Osteocyte (in vitro differentiated cells): ENCODE data around the gene GFY. TPM values are rescaled to one million over a fixed set of nuclear protein-coding genes. Genes with fewer than 3 reads are reported as not detected.
"Not testable (repeated sequence)": the region's sequence is repeated elsewhere in the genome, so short reads cannot be mapped to it uniquely, and the experiment has no call there.

Source experiments
- DNase-seq: peaks from one replicate; pipeline ENCODE4 v3.0.0; 2021; ENCODE audit warnings: mixed read lengths; ENCODE audit not compliant: unreplicated experiment; ENCODE audit errors: extremely low spot score
- H3K27ac Mint-ChIP-seq: one replicate; pipeline ENCODE4 v1.8.0; 2021; ENCODE audit warnings: mild to moderate bottlenecking, mixed read lengths; ENCODE audit not compliant: unreplicated experiment
- H3K27me3 Mint-ChIP-seq: one replicate; pipeline ENCODE4 v1.8.0; 2021; ENCODE audit warnings: mixed read lengths; ENCODE audit not compliant: unreplicated experiment
- H3K36me3 Mint-ChIP-seq: one replicate; pipeline ENCODE4 v1.8.0; 2021; ENCODE audit warnings: mixed read lengths; ENCODE audit not compliant: unreplicated experiment
- H3K4me1 Mint-ChIP-seq: one replicate; pipeline ENCODE4 v1.8.0; 2021; ENCODE audit warnings: mixed read lengths; ENCODE audit not compliant: unreplicated experiment
- H3K4me3 Mint-ChIP-seq: one replicate; pipeline ENCODE4 v1.8.0; 2021; ENCODE audit warnings: mild to moderate bottlenecking, moderate library complexity, mixed read lengths; ENCODE audit not compliant: unreplicated experiment
- H3K9me3 Mint-ChIP-seq: one replicate; pipeline ENCODE4 v1.8.0; 2021; ENCODE audit warnings: mixed read lengths; ENCODE audit not compliant: unreplicated experiment
- total RNA-seq: library from RNA; stranded (reverse); gene quantifications from 2 replicates; pipeline ENCODE4 v1.2.1, GENCODE V29; 2021
- TF ChIP-seq, protein P1 (sequence below): fragments of 200-600 bp; sonication (generic); IDR thresholded peaks from 2 replicates; pipeline ENCODE4 v1.5.0; 2021; ENCODE audit warnings: antibody characterized with exemption, mild to moderate bottlenecking, moderate library complexity

Gene GFY
- total RNA-seq, 1 donor from 2014 or later = not detected

DNA sequence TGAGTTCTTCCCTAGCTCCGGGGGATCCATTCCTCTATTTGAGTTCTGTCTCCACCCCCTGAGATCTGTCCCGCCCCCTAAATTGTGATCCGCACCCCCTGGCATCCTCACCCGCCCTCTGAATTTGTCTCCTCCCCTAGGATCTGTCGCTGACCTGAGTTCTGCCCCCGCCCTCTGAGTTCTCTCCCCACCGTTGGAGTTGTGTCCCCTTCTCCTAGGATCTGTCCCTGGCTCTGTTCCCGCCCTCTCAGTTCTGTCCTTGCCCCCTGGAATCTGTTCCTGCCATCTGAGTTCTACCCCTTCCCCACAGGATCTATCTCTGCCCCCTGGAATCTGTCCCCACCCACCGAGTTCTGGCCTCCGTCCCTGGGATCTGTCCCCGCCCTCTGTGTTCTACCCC, 17.2 kb downstream of the GFY start:
- DNase-seq = no peak

DNA sequence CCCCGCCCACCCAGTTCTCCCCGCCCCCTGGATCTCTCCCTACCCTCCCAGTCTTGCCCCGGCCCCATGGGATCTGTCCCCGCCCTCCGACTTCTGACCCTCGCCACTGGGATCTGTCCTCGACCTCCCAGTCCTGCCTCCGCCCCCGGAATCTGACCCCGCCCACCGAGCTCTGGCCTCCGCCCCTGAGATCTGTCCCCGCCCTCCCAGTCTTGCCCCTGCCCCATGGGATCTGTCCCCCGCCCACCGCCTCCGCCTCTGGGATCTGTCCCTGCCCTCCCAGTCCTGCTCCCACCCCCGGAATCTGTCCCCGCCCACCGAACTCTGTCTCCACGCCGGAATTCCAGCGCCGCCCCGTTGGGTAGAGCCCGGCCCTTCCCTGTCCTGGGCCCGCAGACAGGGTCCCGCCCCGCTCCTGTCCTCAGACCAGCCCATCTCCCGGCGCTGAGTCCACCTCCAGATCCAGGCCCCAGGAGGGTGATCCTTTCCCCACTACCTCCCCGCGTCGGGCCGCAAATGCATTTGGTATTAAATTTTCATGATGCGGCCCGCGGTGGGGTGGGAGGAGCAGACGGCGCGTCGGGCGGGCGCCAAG, 17.7 kb downstream of the GFY start:
- TF ChIP-seq, protein P1, sequence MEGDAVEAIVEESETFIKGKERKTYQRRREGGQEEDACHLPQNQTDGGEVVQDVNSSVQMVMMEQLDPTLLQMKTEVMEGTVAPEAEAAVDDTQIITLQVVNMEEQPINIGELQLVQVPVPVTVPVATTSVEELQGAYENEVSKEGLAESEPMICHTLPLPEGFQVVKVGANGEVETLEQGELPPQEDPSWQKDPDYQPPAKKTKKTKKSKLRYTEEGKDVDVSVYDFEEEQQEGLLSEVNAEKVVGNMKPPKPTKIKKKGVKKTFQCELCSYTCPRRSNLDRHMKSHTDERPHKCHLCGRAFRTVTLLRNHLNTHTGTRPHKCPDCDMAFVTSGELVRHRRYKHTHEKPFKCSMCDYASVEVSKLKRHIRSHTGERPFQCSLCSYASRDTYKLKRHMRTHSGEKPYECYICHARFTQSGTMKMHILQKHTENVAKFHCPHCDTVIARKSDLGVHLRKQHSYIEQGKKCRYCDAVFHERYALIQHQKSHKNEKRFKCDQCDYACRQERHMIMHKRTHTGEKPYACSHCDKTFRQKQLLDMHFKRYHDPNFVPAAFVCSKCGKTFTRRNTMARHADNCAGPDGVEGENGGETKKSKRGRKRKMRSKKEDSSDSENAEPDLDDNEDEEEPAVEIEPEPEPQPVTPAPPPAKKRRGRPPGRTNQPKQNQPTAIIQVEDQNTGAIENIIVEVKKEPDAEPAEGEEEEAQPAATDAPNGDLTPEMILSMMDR = no peak
- H3K4me3 Mint-ChIP-seq = peak overlapping the region; percentile 77
- peaks cover 23% of the 10 kb centered on the region for H3K4me1 Mint-ChIP-seq
- DNase-seq = peak; percentile 94
- peaks cover 46% of the 10 kb centered on the region for H3K27me3 Mint-ChIP-seq
- peaks cover 4% of the 10 kb centered on the region for H3K36me3 Mint-ChIP-seq
- no peaks in the 10 kb centered on the region for H3K9me3 Mint-ChIP-seq
- peak overlapping the region; percentile 73 for H3K27ac Mint-ChIP-seq

More for the DNA sequence above, 17.2 kb downstream of the GFY start:
- peaks cover 23% of the 10 kb centered on the region for H3K4me1 Mint-ChIP-seq
- H3K9me3 Mint-ChIP-seq = no peaks in the 10 kb centered on the region
- peaks cover 4% of the 10 kb centered on the region for H3K36me3 Mint-ChIP-seq
- H3K4me3 Mint-ChIP-seq = peak overlapping the region; percentile 77
- no peak overlapping the region for H3K27ac Mint-ChIP-seq
- peaks cover 52% of the 10 kb centered on the region for H3K27me3 Mint-ChIP-seq
- TF ChIP-seq, protein P1 = no peak

- H3K27me3 Mint-ChIP-seq = peaks cover 40% of the 10 kb centered on the region
- H3K9me3 Mint-ChIP-seq = no peaks in the 10 kb centered on the region
- H3K27ac Mint-ChIP-seq = peak overlapping the region; percentile 73
- TF ChIP-seq, protein P1 = peak; percentile 86
- H3K36me3 Mint-ChIP-seq = peaks cover 6% of the 10 kb centered on the region
- H3K4me1 Mint-ChIP-seq = peaks cover 23% of the 10 kb centered on the region
- peak; percentile 97 for DNase-seq
- peak overlapping the region; percentile 77 for H3K4me3 Mint-ChIP-seq
Measured at GRCh38 chr19:49443366-49444099, 18.3 kb downstream of the GFY start.

DNA sequence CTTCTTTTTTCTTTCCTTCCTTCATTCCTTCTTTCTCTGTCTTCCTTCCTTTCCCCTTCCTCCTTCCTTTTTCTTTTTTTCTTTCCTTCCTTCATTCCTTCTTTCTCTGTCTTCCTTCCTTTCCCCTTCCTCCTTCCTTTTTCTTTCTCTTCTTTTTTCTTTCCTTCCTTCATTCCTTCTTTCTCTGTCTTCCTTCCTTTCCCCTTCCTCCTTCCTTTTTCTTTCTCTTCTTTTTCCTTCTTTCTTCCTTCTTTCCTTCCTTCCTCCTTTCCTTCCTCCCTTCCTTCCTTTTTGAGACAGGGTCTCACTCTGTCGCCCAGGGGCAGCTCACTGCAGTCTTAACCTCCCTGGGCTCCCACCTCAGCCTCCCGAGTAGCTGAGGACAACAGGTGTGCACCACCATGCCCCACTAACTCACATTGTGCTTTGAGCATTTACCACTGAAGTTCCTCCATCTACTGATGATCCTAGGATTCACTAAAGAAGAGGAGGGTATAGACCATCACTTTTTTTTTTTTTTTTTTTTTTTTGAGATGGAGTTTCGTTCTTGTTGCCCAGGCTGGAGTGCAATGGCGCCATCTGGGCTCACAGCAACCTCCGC, 19.0 kb downstream of the GFY start:
- H3K27me3 Mint-ChIP-seq = peaks cover 33% of the 10 kb centered on the region
- DNase-seq, H3K36me3 Mint-ChIP-seq, H3K9me3 Mint-ChIP-seq, H3K27ac Mint-ChIP-seq, H3K4me3 Mint-ChIP-seq: not testable (repeated sequence)
- peaks cover 25% of the 10 kb centered on the region for H3K4me1 Mint-ChIP-seq

DNA sequence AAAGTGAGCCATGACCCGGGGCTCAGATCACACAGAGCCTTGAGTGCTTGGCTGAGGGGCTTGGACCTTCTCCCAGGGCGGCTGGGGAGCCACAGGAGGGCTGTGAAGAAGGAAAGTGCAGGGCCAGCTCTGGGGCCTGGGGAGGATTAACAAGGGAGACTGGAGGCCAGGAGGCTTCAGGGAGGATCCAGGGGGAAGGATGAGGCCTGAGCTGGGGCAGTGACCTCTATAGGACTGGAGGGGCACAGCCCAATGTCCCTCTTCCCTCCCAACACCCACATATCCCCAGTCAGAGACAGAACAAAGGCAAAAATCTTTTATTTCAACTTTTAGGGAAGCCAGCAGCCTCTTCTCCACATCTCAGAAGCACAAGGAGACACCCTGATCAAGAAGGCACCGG, 20.8 kb downstream of the GFY start:
- DNase-seq = no peak
- peaks cover 25% of the 10 kb centered on the region for H3K4me1 Mint-ChIP-seq
- H3K36me3 Mint-ChIP-seq = peaks cover 11% of the 10 kb centered on the region
- no peaks in the 10 kb centered on the region for H3K9me3 Mint-ChIP-seq
- no peak overlapping the region for H3K27ac Mint-ChIP-seq
- H3K27me3 Mint-ChIP-seq = peaks cover 15% of the 10 kb centered on the region
- TF ChIP-seq, protein P1 = no peak
- H3K4me3 Mint-ChIP-seq = no peak overlapping the region
